Kidney (tissue), 14 donors: ENCODE data around the gene CLCN7. TPM values are rescaled to one million over a fixed set of nuclear protein-coding genes. Genes with fewer than 3 reads are reported as not detected.

Experiments
- DNase-seq, 5 donors: peaks; one replicate each; pipeline ENCODE4 v3.0.0-alpha.2; 2013 to 2020
- FAIRE-seq: peaks from 2 replicates; lab custom pipeline; 2012; peaks lifted over from hg19 to GRCh38; lab: Jason Lieb, UNC
- H3K27ac ChIP-seq, 2 donors: one replicate each; pipeline ENCODE4 v1.7.0; 2013; ENCODE audit warnings: low read depth in 2 of 2, low read length in 2 of 2, inconsistent platforms in 1 of 2
- H3K27me3 ChIP-seq: one replicate; pipeline ENCODE4 v1.7.1; 2013; ENCODE audit warnings: low read length, inconsistent platforms; ENCODE audit not compliant: control insufficient read depth, insufficient read depth
- H3K36me3 ChIP-seq, 3 donors: one replicate each; pipeline versions ENCODE4 v1.7.0 to v1.7.1; 2013; ENCODE audit warnings: low read length in 3 of 3, control low read depth in 1 of 3, inconsistent platforms in 1 of 3; ENCODE audit not compliant: insufficient read depth in 3 of 3, control insufficient read depth in 2 of 3
- H3K4me1 ChIP-seq, 3 donors: one replicate each; pipeline versions ENCODE4 v1.7.0 to v1.7.1; 2013; ENCODE audit warnings: low read length in 3 of 3, inconsistent platforms in 1 of 3, low read depth in 1 of 3; ENCODE audit not compliant: control insufficient read depth in 2 of 3, insufficient read depth in 2 of 3
- H3K4me3 ChIP-seq, 3 donors: one replicate each; pipeline versions ENCODE4 v1.7.0 to v1.8.1; 2013; ENCODE audit warnings: low read length in 3 of 3, control low read depth in 1 of 3, inconsistent platforms in 1 of 3
- H3K9ac ChIP-seq, 3 donors: one replicate each; pipeline versions ENCODE4 v1.7.0 to v1.7.1; 2013; ENCODE audit warnings: low read length in 3 of 3, control low read depth in 1 of 3, inconsistent platforms in 1 of 3
- H3K9me3 ChIP-seq, 3 donors: one replicate each; pipeline versions ENCODE4 v1.7.0 to v1.7.1; 2013; ENCODE audit warnings: low read length in 3 of 3, control low read depth in 1 of 3, inconsistent platforms in 1 of 3; ENCODE audit not compliant: control insufficient read depth in 2 of 3, insufficient read depth in 1 of 3
- intact Hi-C: fragments of 100-400 bp; cut with DNase I; formaldehyde crosslinking; loops from one replicate; pipeline ENCODE4 v1.11.1; 2022
- polyA plus RNA-seq: library from polyadenylated mRNA; stranded (reverse); fragments of 350-450 nt; fragmentation: Illumina TruSeq; extraction: RNeasy Lipid Tissue Mini Kit (QIAGEN cat#74804); gene quantifications from one replicate; pipeline ENCODE4 v1.2.3, GENCODE V29; 2014; ENCODE audit warnings: low read depth, low replicate concordance; ENCODE audit not compliant: insufficient read depth
- total RNA-seq: library from RNA; stranded (reverse); fragmentation: NEBNext Ultra II Directional; extraction: Animal tissue kit (Norgen Biotek cat#: 25700); gene quantifications from one replicate; pipeline ENCODE4 v1.2.1, GENCODE V29; 2021
- TF ChIP-seq, protein P1 (sequence below): IDR thresholded peaks from 3 replicates; pipeline ENCODE4 v1.5.1; 2012; ENCODE audit warnings: mild to moderate bottlenecking, moderate library complexity, borderline replicate concordance; ENCODE audit not compliant: insufficient read depth; ENCODE audit errors: extremely low read depth
- donor health status: control.
- donor health status: control.
- donor health status: control.
- donor health status: control.
- donor health status: control.
- donor health status: DM: yes; HTN: yes; CAD: no.
- donor health status: Normal renal cell carcinoma (clear cell type).

Gene CLCN7
- total and polyA plus RNA-seq, 2 donors from 2014 or later = 38.9 to 92.5 TPM

- TF ChIP-seq, protein P1, sequence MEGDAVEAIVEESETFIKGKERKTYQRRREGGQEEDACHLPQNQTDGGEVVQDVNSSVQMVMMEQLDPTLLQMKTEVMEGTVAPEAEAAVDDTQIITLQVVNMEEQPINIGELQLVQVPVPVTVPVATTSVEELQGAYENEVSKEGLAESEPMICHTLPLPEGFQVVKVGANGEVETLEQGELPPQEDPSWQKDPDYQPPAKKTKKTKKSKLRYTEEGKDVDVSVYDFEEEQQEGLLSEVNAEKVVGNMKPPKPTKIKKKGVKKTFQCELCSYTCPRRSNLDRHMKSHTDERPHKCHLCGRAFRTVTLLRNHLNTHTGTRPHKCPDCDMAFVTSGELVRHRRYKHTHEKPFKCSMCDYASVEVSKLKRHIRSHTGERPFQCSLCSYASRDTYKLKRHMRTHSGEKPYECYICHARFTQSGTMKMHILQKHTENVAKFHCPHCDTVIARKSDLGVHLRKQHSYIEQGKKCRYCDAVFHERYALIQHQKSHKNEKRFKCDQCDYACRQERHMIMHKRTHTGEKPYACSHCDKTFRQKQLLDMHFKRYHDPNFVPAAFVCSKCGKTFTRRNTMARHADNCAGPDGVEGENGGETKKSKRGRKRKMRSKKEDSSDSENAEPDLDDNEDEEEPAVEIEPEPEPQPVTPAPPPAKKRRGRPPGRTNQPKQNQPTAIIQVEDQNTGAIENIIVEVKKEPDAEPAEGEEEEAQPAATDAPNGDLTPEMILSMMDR = no peak
- no peak for FAIRE-seq
- DNase-seq = no peak
- H3K9me3 ChIP-seq = no peaks in the 10 kb centered on the region
- intact Hi-C loops = no loop called here
- H3K27me3 ChIP-seq = no peaks in the 10 kb centered on the region
- H3K27ac ChIP-seq = no peak overlapping the region
- peaks cover 0 to 10% (median 5%) of the 10 kb centered on the region in 3 donors for H3K36me3 ChIP-seq
- H3K4me1 ChIP-seq = no peaks in the 10 kb centered on the region
- H3K4me3 ChIP-seq = no peak overlapping the region
- no peak overlapping the region for H3K9ac ChIP-seq
Observed at GRCh38 chr16:1450218-1450617, 24.6 kb downstream of the CLCN7 start.

GRCh38 chr16:1449201-1449788 is 25.5 kb downstream of the CLCN7 start:
- Histone ChIP-seq H3K9ac (no peak overlapping the region), H3K4me3 (no peak overlapping the region), H3K36me3 (peaks cover 0 to 10% (median 5%) of the 10 kb centered on the region in 3 donors), H3K4me1 (no peaks in the 10 kb centered on the region), H3K27ac (no peak overlapping the region), H3K9me3 (no peaks in the 10 kb centered on the region), H3K27me3 (no peaks in the 10 kb centered on the region)
- FAIRE-seq = no peak
- TF ChIP-seq, protein P1 = no peak
- intact Hi-C loops = no loop called here
- no peak for DNase-seq

DNA sequence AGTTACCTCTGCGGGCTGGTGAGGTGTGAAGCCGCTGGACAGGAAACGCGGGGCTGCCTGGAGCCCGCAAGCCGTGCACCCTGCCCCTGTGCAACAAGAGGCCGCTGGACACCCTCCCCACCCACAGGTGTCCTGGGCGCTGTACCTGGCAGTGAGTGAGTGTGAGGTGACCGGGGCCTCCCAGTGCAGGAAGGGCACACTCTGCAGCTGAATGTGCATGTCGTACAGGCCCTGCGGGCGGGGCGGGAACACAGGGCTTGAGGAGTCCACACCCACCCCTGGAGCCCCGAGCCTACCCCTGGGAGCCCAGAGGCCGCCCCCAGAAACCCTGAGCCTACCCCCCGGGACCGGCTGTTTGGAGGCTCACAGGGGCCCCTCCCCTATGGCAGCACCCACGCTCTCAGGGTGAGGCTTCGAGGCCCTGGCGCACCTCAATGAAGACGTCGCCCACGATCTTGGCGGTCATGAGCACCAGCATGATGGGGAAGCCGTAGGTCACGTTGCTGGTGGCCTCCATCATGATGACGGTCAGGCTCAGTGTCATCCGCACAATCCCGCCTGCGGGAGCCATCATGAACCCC is 26.2 kb downstream of the CLCN7 start:
- Histone ChIP-seq H3K27ac (no peak overlapping the region), H3K36me3 (peaks cover 0 to 8% (median 5%) of the 10 kb centered on the region in 3 donors), H3K9ac (no peak overlapping the region), H3K9me3 (no peaks in the 10 kb centered on the region), H3K27me3 (no peaks in the 10 kb centered on the region), H3K4me3 (no peak overlapping the region), H3K4me1 (no peaks in the 10 kb centered on the region)
- FAIRE-seq = no peak
- intact Hi-C loops = no loop called here
- no peak for DNase-seq
- TF ChIP-seq, protein P1 = no peak

DNA sequence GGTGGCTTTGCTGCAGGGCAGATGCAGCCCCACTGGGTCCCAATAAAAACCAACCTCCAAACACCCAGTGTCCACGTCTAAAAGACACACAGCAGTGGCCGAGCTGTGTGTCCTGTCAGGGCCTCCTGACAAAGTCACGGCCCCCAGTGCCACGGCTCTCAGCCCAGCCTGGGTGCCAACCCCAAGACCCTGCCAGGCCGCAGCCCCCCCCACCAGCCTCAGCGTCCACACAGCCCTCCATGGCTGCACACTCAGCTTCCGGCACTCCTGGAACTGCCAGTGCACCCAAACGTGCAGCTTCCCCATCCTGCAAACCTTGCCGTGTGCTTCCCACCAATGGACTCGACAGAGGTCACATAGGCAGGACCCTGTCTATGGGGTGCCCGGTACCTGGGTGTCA is 26.9 kb downstream of the CLCN7 start:
- Histone ChIP-seq H3K27me3 (no peaks in the 10 kb centered on the region), H3K27ac (no peak overlapping the region), H3K4me3 (no peak overlapping the region), H3K9ac (no peak overlapping the region), H3K9me3 (no peaks in the 10 kb centered on the region), H3K4me1 (no peaks in the 10 kb centered on the region), H3K36me3 (peaks cover 0 to 5% (median 5%) of the 10 kb centered on the region in 3 donors)
- TF ChIP-seq, protein P1 = no peak
- no peak for DNase-seq
- intact Hi-C loops = no loop called here
- FAIRE-seq = no peak
